HEK293 (cell line): Measurements from ENCODE around the gene EGFLAM.

ENCODE experiments used
- CTCF ChIA-PET: fragments of 350-600 bp; formaldehyde crosslinking; extraction: SDS; loops from one replicate; lab custom pipeline; 2021; ENCODE audit warnings: antibody characterized with exemption; lab: Yijun Ruan, JAX
- POLR2A ChIA-PET: fragments of 300-600 bp; formaldehyde crosslinking; extraction: SDS; loops from one replicate; lab custom pipeline; 2020; ENCODE audit warnings: antibody characterized with exemption, inconsistent platforms; lab: Yijun Ruan, JAX
- H3K27ac ChIP-seq: fragments of 200-500 bp; sonication (Bioruptor generic); 2 replicates; pipeline ENCODE4 v1.5.1; 2014; ENCODE audit warnings: low read depth, low read length, control low read depth, inconsistent platforms; ENCODE audit errors: extremely low read depth
- H3K36me3 ChIP-seq, 2 experiments: fragments of 200-500 bp in 1 of 2; sonication (Bioruptor generic) in 1 of 2; 1 replicate in 1 of 2; 2 replicates in 1 of 2; pipeline ENCODE4 v1.5.1; 2014 to 2017; ENCODE audit warnings: inconsistent platforms in 2 of 2, low read length in 2 of 2; ENCODE audit not compliant: control insufficient read depth in 2 of 2, insufficient read depth in 1 of 2
- H3K4me1 ChIP-seq: fragments of 200-500 bp; sonication (Bioruptor generic); 2 replicates; pipeline ENCODE4 v1.5.1; 2014; ENCODE audit warnings: mild to moderate bottlenecking, low read length, inconsistent platforms; ENCODE audit not compliant: control insufficient read depth, insufficient read depth
- H3K4me3 ChIP-seq: 2 replicates; pipeline ENCODE4 v1.5.1; 2011; ENCODE audit warnings: low read depth, mild to moderate bottlenecking, control low read depth, low read length, moderate library complexity
- H3K9me3 ChIP-seq: fragments of 200-500 bp; sonication (Bioruptor generic); 2 replicates; pipeline ENCODE4 v1.5.1; 2014; ENCODE audit warnings: low read depth, low read length, inconsistent platforms; ENCODE audit not compliant: control insufficient read depth, insufficient read depth
- GLI2 ChIP-seq: fragments of 450-650 bp; formaldehyde crosslinking; IDR thresholded peaks from 2 replicates; pipeline ENCODE4; 2017; ENCODE audit warnings: missing biosample characterization, missing genetic modification characterization, low read depth, borderline replicate concordance
- HOXA7 ChIP-seq: sonication (generic); formaldehyde crosslinking; IDR thresholded peaks from 2 replicates; pipeline ENCODE4 v1.8.1; 2022; ENCODE audit warnings: missing genetic modification reagents, borderline replicate concordance
- KLF16 ChIP-seq: fragments of 450-650 bp; formaldehyde crosslinking; IDR thresholded peaks from 2 replicates; pipeline ENCODE4 v1.5.1; 2017; ENCODE audit warnings: missing biosample characterization, missing genetic modification characterization
- REPIN1 ChIP-seq: fragments of 450-650 bp; formaldehyde crosslinking; IDR thresholded peaks from 2 replicates; pipeline ENCODE4 v1.5.1; 2017; ENCODE audit warnings: missing biosample characterization, missing genetic modification characterization, low read depth
- SCRT1 ChIP-seq: fragments of 450-650 bp; formaldehyde crosslinking; IDR thresholded peaks from 2 replicates; pipeline ENCODE4 v1.5.1; 2016; ENCODE audit warnings: missing biosample characterization, missing genetic modification characterization, borderline replicate concordance
- SCRT2 ChIP-seq: fragments of 450-650 bp; formaldehyde crosslinking; IDR thresholded peaks from 2 replicates; pipeline ENCODE4 v1.5.1; 2016; ENCODE audit warnings: missing biosample characterization, missing genetic modification characterization
- TRIM28 ChIP-seq: IDR thresholded peaks from 2 replicates; pipeline ENCODE4 v1.6.1; 2011; ENCODE audit warnings: low read length, control low read depth, borderline replicate concordance
- ZIC2 ChIP-seq: fragments of 450-650 bp; formaldehyde crosslinking; IDR thresholded peaks from 2 replicates; pipeline ENCODE4 v1.5.1; 2016; ENCODE audit warnings: missing biosample characterization, missing genetic modification characterization
- ZNF114 ChIP-seq: fragments of 450-650 bp; formaldehyde crosslinking; IDR thresholded peaks from 2 replicates; pipeline ENCODE4 v1.5.0; 2017; ENCODE audit warnings: missing biosample characterization, missing genetic modification characterization
- ZNF132 ChIP-seq: fragments of 450-650 bp; formaldehyde crosslinking; IDR thresholded peaks from 2 replicates; pipeline ENCODE4 v1.5.1; 2017; ENCODE audit warnings: missing biosample characterization, missing genetic modification characterization, borderline replicate concordance
- ZNF133 ChIP-seq: fragments of 450-650 bp; formaldehyde crosslinking; IDR thresholded peaks from 2 replicates; pipeline ENCODE4 v1.5.1; 2016; ENCODE audit warnings: missing biosample characterization, missing genetic modification characterization
- ZNF175 ChIP-seq: fragments of 450-650 bp; formaldehyde crosslinking; IDR thresholded peaks from 2 replicates; pipeline ENCODE4 v1.5.1; 2016; ENCODE audit warnings: missing biosample characterization, missing genetic modification characterization
- ZNF341 ChIP-seq: fragments of 450-650 bp; formaldehyde crosslinking; IDR thresholded peaks from 2 replicates; pipeline ENCODE4; 2016; ENCODE audit warnings: low read depth, missing biosample characterization, missing genetic modification characterization
- ZNF350 ChIP-seq: fragments of 450-650 bp; formaldehyde crosslinking; IDR thresholded peaks from 2 replicates; pipeline ENCODE4 v1.5.0; 2017; ENCODE audit warnings: missing biosample characterization, mild to moderate bottlenecking, missing genetic modification characterization
- ZNF423 ChIP-seq: fragments of 450-650 bp; formaldehyde crosslinking; IDR thresholded peaks from 2 replicates; pipeline ENCODE4 v1.5.1; 2016; ENCODE audit warnings: missing biosample characterization, missing genetic modification characterization
- ZNF621 ChIP-seq: fragments of 450-650 bp; formaldehyde crosslinking; IDR thresholded peaks from 2 replicates; pipeline ENCODE4 v1.5.1; 2017; ENCODE audit warnings: missing biosample characterization, missing genetic modification characterization
- ZNF623 ChIP-seq: fragments of 450-650 bp; formaldehyde crosslinking; IDR thresholded peaks from 2 replicates; pipeline ENCODE4 v1.5.1; 2016; ENCODE audit warnings: missing biosample characterization, missing genetic modification characterization
- ZNF830 ChIP-seq: fragments of 450-650 bp; IDR thresholded peaks from 2 replicates; pipeline ENCODE4 v1.5.0; 2018; ENCODE audit warnings: missing biosample characterization, missing genetic modification characterization, low read depth, mild to moderate bottlenecking, moderate library complexity
- TF ChIP-seq, protein P1 (sequence below): fragments of 450-650 bp; formaldehyde crosslinking; IDR thresholded peaks from 2 replicates; pipeline ENCODE4 v1.5.1; 2016; ENCODE audit warnings: missing biosample characterization, missing genetic modification characterization, borderline replicate concordance
- TF ChIP-seq, protein P2 (sequence below): fragments of 450-650 bp; formaldehyde crosslinking; IDR thresholded peaks from 2 replicates; pipeline ENCODE4 v1.5.1; 2016; ENCODE audit warnings: missing biosample characterization, missing genetic modification characterization
- TF ChIP-seq, protein P3 (sequence below): fragments of 450-650 bp; IDR thresholded peaks from 2 replicates; pipeline ENCODE4 v1.5.1; 2018; ENCODE audit warnings: missing biosample characterization, missing genetic modification characterization
- TF ChIP-seq, protein P4 (sequence below): fragments of 450-650 bp; formaldehyde crosslinking; IDR thresholded peaks from 2 replicates; pipeline ENCODE4 v1.5.1; 2016; ENCODE audit warnings: missing biosample characterization, missing genetic modification characterization
- TF ChIP-seq, protein P5 (sequence below): fragments of 450-650 bp; formaldehyde crosslinking; IDR thresholded peaks from 2 replicates; pipeline ENCODE4 v1.5.1; 2016; ENCODE audit warnings: missing biosample characterization, missing genetic modification characterization

The EGFLAM gene

DNA sequence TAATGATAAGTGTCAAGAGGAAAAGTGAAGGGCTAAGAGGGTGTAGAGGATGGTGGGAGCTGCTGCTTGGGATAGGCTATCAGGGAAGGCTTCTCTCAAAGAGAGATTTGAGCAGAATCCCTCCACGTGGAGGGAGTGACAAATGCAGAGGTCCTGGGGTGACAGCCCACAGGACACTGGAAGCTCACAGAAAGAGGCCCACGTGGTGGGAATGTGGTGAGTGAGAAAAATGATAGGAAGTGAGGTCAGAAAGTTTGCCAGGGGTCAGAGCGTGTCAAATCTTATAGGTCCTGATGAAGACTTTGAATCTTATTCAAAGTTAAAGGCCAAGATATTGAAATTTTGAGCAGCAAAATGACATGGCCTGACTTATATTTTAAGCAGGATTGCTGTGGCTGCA is 125.3 kb downstream of the EGFLAM start:
- ChIA-PET CTCF (interaction anchor here (0.6 to 5.4 kb wide), 32 partner anchors 11 to 984 kb away, joined by 3 to 57 read pairs (median 5); no protein-coding TSS in a partner anchor), POLR2A (no interaction called here)
- Histone ChIP-seq H3K9me3 (no peaks in the 10 kb centered on the region), H3K4me3 (no peak overlapping the region), H3K4me1 (peaks cover 11% of the 10 kb centered on the region), H3K27ac (no peak overlapping the region)
- no peak for TF ChIP-seq GLI2
- no peak for TF ChIP-seq TRIM28
- no peak for TF ChIP-seq SCRT2 (tag by site-specific recombination)
- TF ChIP-seq HOXA7 (CRISPR knock-in tag), result no peak
- no peak for TF ChIP-seq ZNF341 (tag by site-specific recombination)
- TF ChIP-seq, all 188 proteins: peak for 0
- no peaks in the 10 kb centered on the region for H3K36me3 ChIP-seq

DNA sequence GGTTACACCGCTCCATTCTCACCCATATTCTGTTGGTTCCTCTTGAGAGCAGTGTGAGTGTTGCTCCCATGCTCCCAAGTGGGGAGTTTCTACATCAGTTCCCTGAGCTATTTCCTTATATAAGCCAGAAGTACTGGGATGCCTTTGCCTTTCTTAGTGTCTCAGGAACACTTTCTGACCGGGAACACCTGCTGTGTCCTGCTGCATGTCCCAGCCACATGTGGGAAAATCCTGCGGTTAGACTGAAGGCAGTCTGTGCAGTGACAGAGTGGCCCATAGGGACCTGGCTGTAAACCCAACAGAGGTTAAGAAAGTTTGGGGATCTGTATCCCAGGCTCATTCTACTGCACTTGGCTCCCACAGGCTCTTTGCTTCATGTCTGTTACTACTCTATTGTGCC is 126.0 kb downstream of the EGFLAM start:
- Histone ChIP-seq H3K27ac (no peak overlapping the region), H3K4me3 (no peak overlapping the region), H3K4me1 (peaks cover 7% of the 10 kb centered on the region), H3K36me3 (no peaks in the 10 kb centered on the region), H3K9me3 (no peaks in the 10 kb centered on the region)
- TF ChIP-seq ZNF423 (tag by site-specific recombination) (no peak), REPIN1 (no peak), ZNF114 (tag by site-specific recombination) (no peak), ZIC2 (tag by site-specific recombination) (peak; percentile 64), KLF16 (tag by site-specific recombination) (no peak), SCRT2 (tag by site-specific recombination) (no peak)
- ChIA-PET CTCF (interaction anchor here (0.6 to 5.4 kb wide), 6 partner anchors 21 to 425 kb away, joined by 3 to 57 read pairs (median 32); no protein-coding TSS in a partner anchor), POLR2A (no interaction called here)

DNA sequence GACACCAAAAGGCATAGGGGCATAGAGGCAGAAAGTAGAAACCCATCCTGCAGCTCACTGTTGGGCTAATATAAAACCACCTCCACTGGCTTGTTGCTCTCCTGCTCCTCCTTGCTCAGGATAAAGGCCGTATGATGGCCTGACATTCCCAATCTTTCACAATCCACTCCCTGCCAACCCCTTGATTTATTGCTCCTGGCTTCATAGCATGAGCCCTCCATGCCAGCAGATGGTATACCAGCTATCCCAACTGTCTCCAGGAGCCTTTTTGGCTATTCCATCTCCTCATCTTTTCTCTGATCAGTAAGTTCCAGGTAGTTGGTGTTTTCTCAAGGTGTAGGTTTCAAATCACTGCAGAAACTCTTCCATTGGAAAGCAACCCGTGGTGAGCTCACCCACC is 128.8 kb downstream of the EGFLAM start:
- TF ChIP-seq, protein P1, sequence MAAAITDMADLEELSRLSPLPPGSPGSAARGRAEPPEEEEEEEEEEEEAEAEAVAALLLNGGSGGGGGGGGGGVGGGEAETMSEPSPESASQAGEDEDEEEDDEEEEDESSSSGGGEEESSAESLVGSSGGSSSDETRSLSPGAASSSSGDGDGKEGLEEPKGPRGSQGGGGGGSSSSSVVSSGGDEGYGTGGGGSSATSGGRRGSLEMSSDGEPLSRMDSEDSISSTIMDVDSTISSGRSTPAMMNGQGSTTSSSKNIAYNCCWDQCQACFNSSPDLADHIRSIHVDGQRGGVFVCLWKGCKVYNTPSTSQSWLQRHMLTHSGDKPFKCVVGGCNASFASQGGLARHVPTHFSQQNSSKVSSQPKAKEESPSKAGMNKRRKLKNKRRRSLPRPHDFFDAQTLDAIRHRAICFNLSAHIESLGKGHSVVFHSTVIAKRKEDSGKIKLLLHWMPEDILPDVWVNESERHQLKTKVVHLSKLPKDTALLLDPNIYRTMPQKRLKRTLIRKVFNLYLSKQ (tag by site-specific recombination), result no peak
- TF ChIP-seq, protein P2, sequence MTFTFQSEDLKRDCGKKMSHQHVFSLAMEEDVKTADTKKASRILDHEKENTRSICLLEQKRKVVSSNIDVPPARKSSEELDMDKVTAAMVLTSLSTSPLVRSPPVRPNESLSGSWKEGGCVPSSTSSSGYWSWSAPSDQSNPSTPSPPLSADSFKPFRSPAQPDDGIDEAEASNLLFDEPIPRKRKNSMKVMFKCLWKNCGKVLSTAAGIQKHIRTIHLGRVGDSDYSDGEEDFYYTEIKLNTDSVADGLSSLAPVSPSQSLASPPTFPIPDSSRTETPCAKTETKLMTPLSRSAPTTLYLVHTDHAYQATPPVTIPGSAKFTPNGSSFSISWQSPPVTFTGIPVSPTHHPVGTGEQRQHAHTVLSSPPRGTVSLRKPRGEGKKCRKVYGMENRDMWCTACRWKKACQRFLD (tag by site-specific recombination), result no peak
- TF ChIP-seq ZNF830 (tag by site-specific recombination), result no peak
- TF ChIP-seq, protein P3, sequence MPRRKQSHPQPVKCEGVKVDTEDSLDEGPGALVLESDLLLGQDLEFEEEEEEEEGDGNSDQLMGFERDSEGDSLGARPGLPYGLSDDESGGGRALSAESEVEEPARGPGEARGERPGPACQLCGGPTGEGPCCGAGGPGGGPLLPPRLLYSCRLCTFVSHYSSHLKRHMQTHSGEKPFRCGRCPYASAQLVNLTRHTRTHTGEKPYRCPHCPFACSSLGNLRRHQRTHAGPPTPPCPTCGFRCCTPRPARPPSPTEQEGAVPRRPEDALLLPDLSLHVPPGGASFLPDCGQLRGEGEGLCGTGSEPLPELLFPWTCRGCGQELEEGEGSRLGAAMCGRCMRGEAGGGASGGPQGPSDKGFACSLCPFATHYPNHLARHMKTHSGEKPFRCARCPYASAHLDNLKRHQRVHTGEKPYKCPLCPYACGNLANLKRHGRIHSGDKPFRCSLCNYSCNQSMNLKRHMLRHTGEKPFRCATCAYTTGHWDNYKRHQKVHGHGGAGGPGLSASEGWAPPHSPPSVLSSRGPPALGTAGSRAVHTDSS (tag by site-specific recombination), result no peak
- TF ChIP-seq ZNF132 (tag by site-specific recombination), result no peak
- no peak for TF ChIP-seq SCRT1
- no peak for TF ChIP-seq ZNF175 (tag by site-specific recombination)
- TF ChIP-seq ZNF621 (tag by site-specific recombination), result no peak
- TF ChIP-seq, protein P4, sequence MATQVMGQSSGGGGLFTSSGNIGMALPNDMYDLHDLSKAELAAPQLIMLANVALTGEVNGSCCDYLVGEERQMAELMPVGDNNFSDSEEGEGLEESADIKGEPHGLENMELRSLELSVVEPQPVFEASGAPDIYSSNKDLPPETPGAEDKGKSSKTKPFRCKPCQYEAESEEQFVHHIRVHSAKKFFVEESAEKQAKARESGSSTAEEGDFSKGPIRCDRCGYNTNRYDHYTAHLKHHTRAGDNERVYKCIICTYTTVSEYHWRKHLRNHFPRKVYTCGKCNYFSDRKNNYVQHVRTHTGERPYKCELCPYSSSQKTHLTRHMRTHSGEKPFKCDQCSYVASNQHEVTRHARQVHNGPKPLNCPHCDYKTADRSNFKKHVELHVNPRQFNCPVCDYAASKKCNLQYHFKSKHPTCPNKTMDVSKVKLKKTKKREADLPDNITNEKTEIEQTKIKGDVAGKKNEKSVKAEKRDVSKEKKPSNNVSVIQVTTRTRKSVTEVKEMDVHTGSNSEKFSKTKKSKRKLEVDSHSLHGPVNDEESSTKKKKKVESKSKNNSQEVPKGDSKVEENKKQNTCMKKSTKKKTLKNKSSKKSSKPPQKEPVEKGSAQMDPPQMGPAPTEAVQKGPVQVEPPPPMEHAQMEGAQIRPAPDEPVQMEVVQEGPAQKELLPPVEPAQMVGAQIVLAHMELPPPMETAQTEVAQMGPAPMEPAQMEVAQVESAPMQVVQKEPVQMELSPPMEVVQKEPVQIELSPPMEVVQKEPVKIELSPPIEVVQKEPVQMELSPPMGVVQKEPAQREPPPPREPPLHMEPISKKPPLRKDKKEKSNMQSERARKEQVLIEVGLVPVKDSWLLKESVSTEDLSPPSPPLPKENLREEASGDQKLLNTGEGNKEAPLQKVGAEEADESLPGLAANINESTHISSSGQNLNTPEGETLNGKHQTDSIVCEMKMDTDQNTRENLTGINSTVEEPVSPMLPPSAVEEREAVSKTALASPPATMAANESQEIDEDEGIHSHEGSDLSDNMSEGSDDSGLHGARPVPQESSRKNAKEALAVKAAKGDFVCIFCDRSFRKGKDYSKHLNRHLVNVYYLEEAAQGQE (tag by site-specific recombination), result no peak
- TF ChIP-seq ZNF133 (tag by site-specific recombination), result no peak
- no peak for TF ChIP-seq ZNF623
- TF ChIP-seq ZNF350 (tag by site-specific recombination), result no peak
- TF ChIP-seq, protein P5, sequence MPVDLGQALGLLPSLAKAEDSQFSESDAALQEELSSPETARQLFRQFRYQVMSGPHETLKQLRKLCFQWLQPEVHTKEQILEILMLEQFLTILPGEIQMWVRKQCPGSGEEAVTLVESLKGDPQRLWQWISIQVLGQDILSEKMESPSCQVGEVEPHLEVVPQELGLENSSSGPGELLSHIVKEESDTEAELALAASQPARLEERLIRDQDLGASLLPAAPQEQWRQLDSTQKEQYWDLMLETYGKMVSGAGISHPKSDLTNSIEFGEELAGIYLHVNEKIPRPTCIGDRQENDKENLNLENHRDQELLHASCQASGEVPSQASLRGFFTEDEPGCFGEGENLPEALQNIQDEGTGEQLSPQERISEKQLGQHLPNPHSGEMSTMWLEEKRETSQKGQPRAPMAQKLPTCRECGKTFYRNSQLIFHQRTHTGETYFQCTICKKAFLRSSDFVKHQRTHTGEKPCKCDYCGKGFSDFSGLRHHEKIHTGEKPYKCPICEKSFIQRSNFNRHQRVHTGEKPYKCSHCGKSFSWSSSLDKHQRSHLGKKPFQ (tag by site-specific recombination), result no peak
- POLR2A ChIA-PET, result no interaction called here
- no peak overlapping the region for H3K27ac ChIP-seq
- no peaks in the 10 kb centered on the region for H3K4me1 ChIP-seq
- CTCF ChIA-PET, result interaction anchor here (1.1 kb wide), 2 partner anchors 33 to 35 kb away, joined by 3 to 4 read pairs; no protein-coding TSS in a partner anchor
- H3K9me3 ChIP-seq, result no peaks in the 10 kb centered on the region
- no peak overlapping the region for H3K4me3 ChIP-seq
- H3K36me3 ChIP-seq, result no peaks in the 10 kb centered on the region
